Measurements from ENCODE around the gene PCCB. TPM values are rescaled to one million over a fixed set of nuclear protein-coding genes. Genes with fewer than 3 reads are reported as not detected.
"Not testable (repeated sequence)": the region's sequence is repeated elsewhere in the genome, so short reads cannot be mapped to it uniquely, and the experiment has no call there.

Gene PCCB
- total RNA-seq, 2 experiments from 2014 or later: 8.3 to 10.2 TPM

DNA sequence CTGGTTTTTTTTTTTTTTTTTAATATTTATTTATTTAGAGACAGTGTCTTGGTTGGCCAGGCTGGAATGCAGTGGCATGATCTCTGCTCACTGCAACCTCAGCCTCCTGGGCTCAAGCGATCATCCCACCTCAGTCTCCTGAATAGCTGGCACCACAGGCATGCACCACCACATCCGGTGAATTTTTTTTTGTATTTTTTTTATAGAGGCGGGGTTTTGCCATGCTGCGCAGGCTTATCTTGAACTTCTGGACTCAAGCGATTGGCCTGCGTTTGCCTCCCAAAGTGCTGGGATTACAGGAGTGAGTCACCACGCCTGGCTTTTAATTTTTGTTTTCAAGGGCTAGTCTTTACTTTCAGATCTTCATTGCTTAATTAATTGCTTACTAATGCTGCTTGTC, 13.1 kb downstream of the PCCB start:
- ChIA-PET CTCF (no interaction called here), POLR2A (no interaction called here)
- no peaks in the 10 kb centered on the region for H3K4me1 Mint-ChIP-seq (ENCODE audit: low read depth)
- intact Hi-C loops (cut with DNase I, micrococcal nuclease): no loop called here
- H3K9me3 Mint-ChIP-seq: no peaks in the 10 kb centered on the region
- no peak for DNase-seq
- Histone ChIP-seq H3K36me3 (ENCODE audit: insufficient read depth, low read length) (peaks cover 45% of the 10 kb centered on the region), H3K4me3 (ENCODE audit: low read length) (no peak overlapping the region), H3K27ac (ENCODE audit: low read depth in 1 of 2, low read length in 2 of 2) (no peak overlapping the region), H3K27me3 (ENCODE audit: control insufficient read depth in 1 of 2, insufficient read depth in 2 of 2, low read length in 2 of 2) (no peaks in the 10 kb centered on the region), H3K9me3 (ENCODE audit: control insufficient read depth in 1 of 2, insufficient read depth in 1 of 2, low read length in 2 of 2) (no peaks in the 10 kb centered on the region), H3K4me1 (ENCODE audit: insufficient read depth, low read length) (no peaks in the 10 kb centered on the region)
- no peaks in the 10 kb centered on the region for H3K27me3 Mint-ChIP-seq
- TF ChIP-seq, protein P1, sequence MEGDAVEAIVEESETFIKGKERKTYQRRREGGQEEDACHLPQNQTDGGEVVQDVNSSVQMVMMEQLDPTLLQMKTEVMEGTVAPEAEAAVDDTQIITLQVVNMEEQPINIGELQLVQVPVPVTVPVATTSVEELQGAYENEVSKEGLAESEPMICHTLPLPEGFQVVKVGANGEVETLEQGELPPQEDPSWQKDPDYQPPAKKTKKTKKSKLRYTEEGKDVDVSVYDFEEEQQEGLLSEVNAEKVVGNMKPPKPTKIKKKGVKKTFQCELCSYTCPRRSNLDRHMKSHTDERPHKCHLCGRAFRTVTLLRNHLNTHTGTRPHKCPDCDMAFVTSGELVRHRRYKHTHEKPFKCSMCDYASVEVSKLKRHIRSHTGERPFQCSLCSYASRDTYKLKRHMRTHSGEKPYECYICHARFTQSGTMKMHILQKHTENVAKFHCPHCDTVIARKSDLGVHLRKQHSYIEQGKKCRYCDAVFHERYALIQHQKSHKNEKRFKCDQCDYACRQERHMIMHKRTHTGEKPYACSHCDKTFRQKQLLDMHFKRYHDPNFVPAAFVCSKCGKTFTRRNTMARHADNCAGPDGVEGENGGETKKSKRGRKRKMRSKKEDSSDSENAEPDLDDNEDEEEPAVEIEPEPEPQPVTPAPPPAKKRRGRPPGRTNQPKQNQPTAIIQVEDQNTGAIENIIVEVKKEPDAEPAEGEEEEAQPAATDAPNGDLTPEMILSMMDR (IDR thresholded peaks at IDR 0.05): no peak
- no peak overlapping the region for H3K27ac Mint-ChIP-seq
- ATAC-seq (ENCODE audit: poor library complexity): no peak
- no peak overlapping the region for H3K4me3 Mint-ChIP-seq
- peaks cover 76% of the 10 kb centered on the region for H3K36me3 Mint-ChIP-seq (ENCODE audit: low read depth)

DNA sequence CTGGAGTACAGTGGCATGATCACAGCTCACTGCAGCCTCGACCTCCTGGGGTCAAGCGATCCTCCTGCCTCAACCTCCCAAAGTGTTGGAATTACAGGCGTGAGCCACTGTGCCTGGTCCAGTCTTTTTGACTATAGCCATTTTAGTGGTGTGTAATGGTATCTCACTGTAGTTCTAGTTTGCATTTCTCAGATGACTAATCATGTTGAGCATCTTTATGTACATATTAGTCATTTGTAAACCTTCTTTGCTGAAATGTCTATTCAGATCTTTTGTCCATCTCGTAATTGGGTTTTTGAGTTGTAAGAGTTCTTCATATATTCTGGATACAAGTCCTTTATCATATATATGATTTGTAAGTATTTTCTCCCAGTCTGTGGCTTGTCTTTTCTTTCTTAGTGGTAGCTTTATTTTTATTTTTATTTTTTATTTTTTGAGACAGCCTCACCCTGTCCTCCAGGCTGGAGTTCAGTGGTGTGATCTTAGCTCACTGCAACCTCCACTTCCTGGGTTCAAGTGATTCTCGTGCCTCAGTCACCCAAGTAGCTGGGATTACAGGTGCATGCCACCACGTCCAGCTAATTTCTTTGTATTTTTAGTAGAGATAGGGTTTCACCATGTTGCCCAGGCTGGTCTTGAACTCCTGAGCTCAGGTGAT, 16.5 kb downstream of the PCCB start:
- POLR2A ChIA-PET; CTCF ChIA-PET; intact Hi-C loops (cut with DNase I, micrococcal nuclease): not testable (repeated sequence)

GRCh38 chr3:136267235-136267634, 17.1 kb downstream of the PCCB start:
- no peak overlapping the region for H3K4me3 Mint-ChIP-seq
- Histone ChIP-seq H3K4me1 (ENCODE audit: insufficient read depth, low read length) (no peaks in the 10 kb centered on the region), H3K36me3 (ENCODE audit: insufficient read depth, low read length) (peaks cover 19% of the 10 kb centered on the region), H3K9me3 (ENCODE audit: control insufficient read depth in 1 of 2, insufficient read depth in 1 of 2, low read length in 2 of 2) (no peaks in the 10 kb centered on the region), H3K27ac (ENCODE audit: low read depth in 1 of 2, low read length in 2 of 2) (no peak overlapping the region), H3K27me3 (ENCODE audit: control insufficient read depth in 1 of 2, insufficient read depth in 2 of 2, low read length in 2 of 2) (no peaks in the 10 kb centered on the region), H3K4me3 (ENCODE audit: low read length) (no peak overlapping the region)
- H3K36me3 Mint-ChIP-seq (ENCODE audit: low read depth): peaks cover 83% of the 10 kb centered on the region
- H3K9me3 Mint-ChIP-seq: no peaks in the 10 kb centered on the region
- intact Hi-C loops (cut with DNase I, micrococcal nuclease): no loop called here
- POLR2A ChIA-PET: no interaction called here
- H3K27me3 Mint-ChIP-seq: no peaks in the 10 kb centered on the region
- CTCF ChIA-PET: no interaction called here
- no peak for DNase-seq
- no peak overlapping the region for H3K27ac Mint-ChIP-seq
- H3K4me1 Mint-ChIP-seq (ENCODE audit: low read depth): peaks cover 6% of the 10 kb centered on the region
- TF ChIP-seq, protein P1 (IDR thresholded peaks at IDR 0.05): no peak
- ATAC-seq (ENCODE audit: poor library complexity): no peak

More for the DNA sequence above, 16.5 kb downstream of the PCCB start:
- H3K4me3 Mint-ChIP-seq; H3K27ac ChIP-seq (ENCODE audit: low read depth in 1 of 2, low read length in 2 of 2); DNase-seq; ATAC-seq (ENCODE audit: poor library complexity); H3K9me3 Mint-ChIP-seq; H3K27me3 ChIP-seq (ENCODE audit: control insufficient read depth in 1 of 2, insufficient read depth in 2 of 2, low read length in 2 of 2); H3K27me3 Mint-ChIP-seq; H3K27ac Mint-ChIP-seq; H3K4me1 ChIP-seq (ENCODE audit: insufficient read depth, low read length); H3K4me1 Mint-ChIP-seq (ENCODE audit: low read depth); H3K4me3 ChIP-seq (ENCODE audit: low read length); H3K9me3 ChIP-seq (ENCODE audit: control insufficient read depth in 1 of 2, insufficient read depth in 1 of 2, low read length in 2 of 2): not testable (repeated sequence)
- H3K36me3 Mint-ChIP-seq (ENCODE audit: low read depth): peaks cover 83% of the 10 kb centered on the region
- peaks cover 26% of the 10 kb centered on the region for H3K36me3 ChIP-seq (ENCODE audit: insufficient read depth, low read length)

- TF ChIP-seq, protein P1 (IDR thresholded peaks at IDR 0.05): no peak
- H3K9me3 ChIP-seq (ENCODE audit: control insufficient read depth in 1 of 2, insufficient read depth in 1 of 2, low read length in 2 of 2): no peaks in the 10 kb centered on the region
- no peaks in the 10 kb centered on the region for H3K4me1 ChIP-seq (ENCODE audit: insufficient read depth, low read length)
- H3K4me1 Mint-ChIP-seq (ENCODE audit: low read depth): peaks cover 17% of the 10 kb centered on the region
- ATAC-seq (ENCODE audit: poor library complexity) (no peak), DNase-seq (no peak)
- H3K4me3 Mint-ChIP-seq: no peak overlapping the region
- ChIA-PET CTCF (no interaction called here), POLR2A (no interaction called here)
- no peak overlapping the region for H3K27ac ChIP-seq (ENCODE audit: low read depth in 1 of 2, low read length in 2 of 2)
- no peaks in the 10 kb centered on the region for H3K27me3 ChIP-seq (ENCODE audit: control insufficient read depth in 1 of 2, insufficient read depth in 2 of 2, low read length in 2 of 2)
- H3K9me3 Mint-ChIP-seq: no peaks in the 10 kb centered on the region
- H3K27me3 Mint-ChIP-seq: no peaks in the 10 kb centered on the region
- H3K36me3 ChIP-seq (ENCODE audit: insufficient read depth, low read length): peaks cover 8% of the 10 kb centered on the region
- no peak overlapping the region for H3K4me3 ChIP-seq (ENCODE audit: low read length)
- H3K27ac Mint-ChIP-seq: no peak overlapping the region
- peaks cover 86% of the 10 kb centered on the region for H3K36me3 Mint-ChIP-seq (ENCODE audit: low read depth)
- intact Hi-C loops (cut with DNase I, micrococcal nuclease): no loop called here
Measured at GRCh38 chr3:136270179-136270578, 20.0 kb downstream of the PCCB start.

GRCh38 chr3:136271626-136272025, 21.5 kb downstream of the PCCB start:
- H3K36me3 ChIP-seq (ENCODE audit: insufficient read depth, low read length); H3K27me3 Mint-ChIP-seq; H3K9me3 ChIP-seq (ENCODE audit: control insufficient read depth in 1 of 2, insufficient read depth in 1 of 2, low read length in 2 of 2); DNase-seq; H3K4me3 Mint-ChIP-seq; H3K4me1 ChIP-seq (ENCODE audit: insufficient read depth, low read length); POLR2A ChIA-PET; H3K27ac Mint-ChIP-seq; CTCF ChIA-PET; ATAC-seq (ENCODE audit: poor library complexity); H3K9me3 Mint-ChIP-seq; H3K4me3 ChIP-seq (ENCODE audit: low read length); intact Hi-C loops (cut with DNase I, micrococcal nuclease); H3K27me3 ChIP-seq (ENCODE audit: control insufficient read depth in 1 of 2, insufficient read depth in 2 of 2, low read length in 2 of 2); H3K27ac ChIP-seq (ENCODE audit: low read depth in 1 of 2, low read length in 2 of 2): not testable (repeated sequence)
- Mint-ChIP-seq H3K36me3 (ENCODE audit: low read depth) (peaks cover 87% of the 10 kb centered on the region), H3K4me1 (ENCODE audit: low read depth) (peaks cover 17% of the 10 kb centered on the region)

Measured in CD4-positive, alpha-beta T cell (primary cell).